ENCODE measurements around the gene DDX10.

Gene DDX10

DNA sequence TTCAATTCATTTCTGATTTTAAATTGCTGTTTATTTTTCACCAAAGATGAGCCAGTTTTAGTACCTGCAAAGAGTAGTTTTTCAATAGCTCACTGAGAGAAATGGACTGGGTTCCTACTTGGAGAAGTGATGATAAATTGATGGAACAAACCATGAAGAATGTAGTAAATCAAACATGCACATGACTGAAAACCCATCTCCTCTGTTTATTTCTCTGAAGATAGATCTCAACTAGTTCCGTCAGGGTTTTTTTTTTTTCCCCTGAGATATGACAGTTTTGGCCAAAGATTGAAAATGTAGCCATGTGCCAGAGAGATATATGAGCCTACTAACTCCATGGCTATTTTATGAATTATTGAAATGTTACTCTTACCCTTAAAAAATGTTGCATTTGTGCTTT, 239.6 kb downstream of the DDX10 start:
- Histone ChIP-seq H3K9me3 (replicated peaks in 1 of 2; ENCODE audit: control insufficient read depth in 2 of 2, insufficient read depth in 1 of 2, low read depth in 1 of 2, low read length in 2 of 2) (no peaks in the 10 kb centered on the region), H2AK5ac (ENCODE audit: low read depth, low read length) (no peak overlapping the region), H3K4me1 (ENCODE audit: control insufficient read depth in 2 of 2, insufficient read depth in 1 of 2, low read depth in 1 of 2, low read length in 2 of 2) (peaks cover 5 to 15% of the 10 kb centered on the region in 2 donors), H2BK5ac (ENCODE audit: low read length) (no peak overlapping the region), H3K4ac (ENCODE audit: low read length) (no peak overlapping the region), H4K91ac (ENCODE audit: low read depth, low read length, poor library complexity) (no peak overlapping the region), H3K79me1 (ENCODE audit: low read depth, low read length) (no peaks in the 10 kb centered on the region), H3K27me3 (ENCODE audit: control insufficient read depth in 3 of 3, insufficient read depth in 3 of 3, low read depth in 1 of 3, low read length in 3 of 3) (no peaks in the 10 kb centered on the region), H3K27ac (replicated peaks; ENCODE audit: low read length) (no peak overlapping the region), H2BK12ac (ENCODE audit: low read length) (no peak overlapping the region), H2BK120ac (ENCODE audit: low read depth, low read length) (no peak overlapping the region), H3K23ac (ENCODE audit: low read depth, low read length, poor library complexity) (no peak overlapping the region), H3K36me3 (replicated peaks in 1 of 2; ENCODE audit: control insufficient read depth in 2 of 2, insufficient read depth in 2 of 2, low read length in 2 of 2) (no peaks in the 10 kb centered on the region), H3K4me3 (ENCODE audit: low read length in 2 of 2) (no peak overlapping the region), H4K8ac (ENCODE audit: low read depth, low read length) (no peak overlapping the region), H3K18ac (ENCODE audit: low read length) (no peak overlapping the region), H3K14ac (ENCODE audit: low read length) (no peak overlapping the region), H3K9ac (ENCODE audit: low read depth, low read length, poor library complexity) (no peak overlapping the region), H2AFZ (ENCODE audit: low read length) (no peak overlapping the region), H3K4me2 (ENCODE audit: insufficient read depth, low read length, poor library complexity, severe bottlenecking) (no peak overlapping the region), H2BK15ac (ENCODE audit: low read length) (no peak overlapping the region)
- WGBS, 2 donors (ENCODE audit: extremely low coverage in 2 of 2, insufficient read length in 2 of 2, insufficient replicate concordance in 1 of 2): no CpG with 5 or more reads among the region's 1 CpG
- DNase-seq (ENCODE audit: low spot score): no peak

DNA sequence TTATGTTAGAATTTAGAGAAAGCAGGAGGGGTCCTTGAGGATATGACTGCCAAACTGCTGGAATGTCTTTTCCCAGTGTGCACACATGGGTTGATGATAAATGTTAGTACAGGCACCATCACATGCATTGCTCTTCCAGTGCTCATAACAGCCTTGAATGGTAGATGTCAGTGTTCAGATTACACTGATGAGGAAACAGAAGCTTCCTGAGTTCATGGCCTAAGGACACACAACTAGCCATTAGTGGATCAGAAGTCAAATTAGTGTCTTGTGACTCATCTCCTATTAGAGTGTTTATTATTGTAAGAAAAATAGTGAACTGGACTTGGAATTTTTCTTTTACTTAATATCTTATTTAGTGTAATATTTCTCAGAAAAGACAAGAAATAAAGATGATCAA, 241.5 kb downstream of the DDX10 start:
- H3K4ac ChIP-seq (ENCODE audit: low read length): no peak overlapping the region
- H3K9ac ChIP-seq (ENCODE audit: low read depth, low read length, poor library complexity): no peak overlapping the region
- no peak overlapping the region for H3K4me2 ChIP-seq (ENCODE audit: insufficient read depth, low read length, poor library complexity, severe bottlenecking)
- no peaks in the 10 kb centered on the region for H3K27me3 ChIP-seq (ENCODE audit: control insufficient read depth in 3 of 3, insufficient read depth in 3 of 3, low read depth in 1 of 3, low read length in 3 of 3)
- H3K4me1 ChIP-seq (ENCODE audit: control insufficient read depth in 2 of 2, insufficient read depth in 1 of 2, low read depth in 1 of 2, low read length in 2 of 2): peaks cover 8 to 15% of the 10 kb centered on the region in 2 donors
- no peak overlapping the region for H2AK5ac ChIP-seq (ENCODE audit: low read depth, low read length)
- H3K14ac ChIP-seq (ENCODE audit: low read length): no peak overlapping the region
- no peak overlapping the region for H2BK5ac ChIP-seq (ENCODE audit: low read length)
- no peaks in the 10 kb centered on the region for H3K9me3 ChIP-seq (replicated peaks in 1 of 2; ENCODE audit: control insufficient read depth in 2 of 2, insufficient read depth in 1 of 2, low read depth in 1 of 2, low read length in 2 of 2)
- H2AFZ ChIP-seq (ENCODE audit: low read length): no peak overlapping the region
- H4K91ac ChIP-seq (ENCODE audit: low read depth, low read length, poor library complexity): no peak overlapping the region
- H3K4me3 ChIP-seq (ENCODE audit: low read length in 2 of 2): no peak overlapping the region
- no peak overlapping the region for H4K8ac ChIP-seq (ENCODE audit: low read depth, low read length)
- H2BK12ac ChIP-seq (ENCODE audit: low read length): no peak overlapping the region
- no peak overlapping the region for H3K27ac ChIP-seq (replicated peaks; ENCODE audit: low read length)
- H3K36me3 ChIP-seq (replicated peaks in 1 of 2; ENCODE audit: control insufficient read depth in 2 of 2, insufficient read depth in 2 of 2, low read length in 2 of 2): no peaks in the 10 kb centered on the region
- H3K18ac ChIP-seq (ENCODE audit: low read length): no peak overlapping the region
- H3K23ac ChIP-seq (ENCODE audit: low read depth, low read length, poor library complexity): no peak overlapping the region
- H2BK15ac ChIP-seq (ENCODE audit: low read length): no peak overlapping the region
- H2BK120ac ChIP-seq (ENCODE audit: low read depth, low read length): no peak overlapping the region
- no peak for DNase-seq (ENCODE audit: low spot score)
- no peaks in the 10 kb centered on the region for H3K79me1 ChIP-seq (ENCODE audit: low read depth, low read length)

DNA sequence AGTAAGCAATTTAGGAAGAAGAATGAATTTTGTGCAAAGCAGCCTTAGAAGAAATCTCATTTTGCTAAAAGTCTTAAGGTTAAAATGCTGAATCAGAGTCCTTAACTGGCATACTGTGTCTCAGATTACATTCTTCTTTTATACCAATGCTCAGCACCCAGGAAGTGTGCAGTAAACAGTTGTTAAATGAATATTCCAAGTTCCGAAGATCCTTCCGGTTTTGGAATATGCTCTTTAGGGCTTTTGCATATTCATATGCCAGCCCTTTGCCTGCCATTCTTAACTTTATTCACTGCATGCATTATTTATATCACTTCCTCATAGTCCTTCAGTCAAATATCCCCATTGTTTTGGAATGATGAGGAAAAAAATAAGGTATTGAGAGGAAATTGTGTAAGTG, 242.0 kb downstream of the DDX10 start:
- H4K8ac ChIP-seq (ENCODE audit: low read depth, low read length): no peak overlapping the region
- H3K18ac ChIP-seq (ENCODE audit: low read length): no peak overlapping the region
- H3K36me3 ChIP-seq (replicated peaks in 1 of 2; ENCODE audit: control insufficient read depth in 2 of 2, insufficient read depth in 2 of 2, low read length in 2 of 2): no peaks in the 10 kb centered on the region
- no peak overlapping the region for H3K23ac ChIP-seq (ENCODE audit: low read depth, low read length, poor library complexity)
- no CpG with 5 or more reads among the region's 2 CpGs for WGBS, 2 donors (ENCODE audit: extremely low coverage in 2 of 2, insufficient read length in 2 of 2, insufficient replicate concordance in 1 of 2)
- no peak overlapping the region for H4K91ac ChIP-seq (ENCODE audit: low read depth, low read length, poor library complexity)
- no peak for DNase-seq (ENCODE audit: low spot score)
- no peak overlapping the region for H2AK5ac ChIP-seq (ENCODE audit: low read depth, low read length)
- H2BK15ac ChIP-seq (ENCODE audit: low read length): no peak overlapping the region
- H3K27me3 ChIP-seq (ENCODE audit: control insufficient read depth in 3 of 3, insufficient read depth in 3 of 3, low read depth in 1 of 3, low read length in 3 of 3): no peaks in the 10 kb centered on the region
- no peak overlapping the region for H3K27ac ChIP-seq (replicated peaks; ENCODE audit: low read length)
- H2BK5ac ChIP-seq (ENCODE audit: low read length): no peak overlapping the region
- H2AFZ ChIP-seq (ENCODE audit: low read length): no peak overlapping the region
- no peak overlapping the region for H3K9ac ChIP-seq (ENCODE audit: low read depth, low read length, poor library complexity)
- H3K4ac ChIP-seq (ENCODE audit: low read length): no peak overlapping the region
- H2BK12ac ChIP-seq (ENCODE audit: low read length): no peak overlapping the region
- no peaks in the 10 kb centered on the region for H3K9me3 ChIP-seq (replicated peaks in 1 of 2; ENCODE audit: control insufficient read depth in 2 of 2, insufficient read depth in 1 of 2, low read depth in 1 of 2, low read length in 2 of 2)
- no peak overlapping the region for H2BK120ac ChIP-seq (ENCODE audit: low read depth, low read length)
- H3K14ac ChIP-seq (ENCODE audit: low read length): no peak overlapping the region
- H3K4me2 ChIP-seq (ENCODE audit: insufficient read depth, low read length, poor library complexity, severe bottlenecking): no peak overlapping the region
- peaks cover 8 to 14% of the 10 kb centered on the region in 2 donors for H3K4me1 ChIP-seq (ENCODE audit: control insufficient read depth in 2 of 2, insufficient read depth in 1 of 2, low read depth in 1 of 2, low read length in 2 of 2)
- H3K79me1 ChIP-seq (ENCODE audit: low read depth, low read length): no peaks in the 10 kb centered on the region
- no peak overlapping the region for H3K4me3 ChIP-seq (ENCODE audit: low read length in 2 of 2)

GRCh38 chr11:108909041-108909440, 244.2 kb downstream of the DDX10 start:
- H4K8ac ChIP-seq (ENCODE audit: low read depth, low read length): no peak overlapping the region
- no peaks in the 10 kb centered on the region for H3K27me3 ChIP-seq (ENCODE audit: control insufficient read depth in 3 of 3, insufficient read depth in 3 of 3, low read depth in 1 of 3, low read length in 3 of 3)
- H3K27ac ChIP-seq (replicated peaks; ENCODE audit: low read length): no peak overlapping the region
- no peak overlapping the region for H4K91ac ChIP-seq (ENCODE audit: low read depth, low read length, poor library complexity)
- no peak overlapping the region for H3K4ac ChIP-seq (ENCODE audit: low read length)
- no peak overlapping the region for H2BK12ac ChIP-seq (ENCODE audit: low read length)
- H3K4me2 ChIP-seq (ENCODE audit: insufficient read depth, low read length, poor library complexity, severe bottlenecking): no peak overlapping the region
- no peak overlapping the region for H2BK5ac ChIP-seq (ENCODE audit: low read length)
- H2AK5ac ChIP-seq (ENCODE audit: low read depth, low read length): no peak overlapping the region
- H3K36me3 ChIP-seq (replicated peaks in 1 of 2; ENCODE audit: control insufficient read depth in 2 of 2, insufficient read depth in 2 of 2, low read length in 2 of 2): no peaks in the 10 kb centered on the region
- H3K9me3 ChIP-seq (replicated peaks in 1 of 2; ENCODE audit: control insufficient read depth in 2 of 2, insufficient read depth in 1 of 2, low read depth in 1 of 2, low read length in 2 of 2): no peaks in the 10 kb centered on the region
- H3K23ac ChIP-seq (ENCODE audit: low read depth, low read length, poor library complexity): no peak overlapping the region
- DNase-seq (ENCODE audit: low spot score): no peak
- H3K79me1 ChIP-seq (ENCODE audit: low read depth, low read length): no peaks in the 10 kb centered on the region
- H3K18ac ChIP-seq (ENCODE audit: low read length): no peak overlapping the region
- H2BK120ac ChIP-seq (ENCODE audit: low read depth, low read length): no peak overlapping the region
- no peak overlapping the region for H2BK15ac ChIP-seq (ENCODE audit: low read length)
- H3K4me3 ChIP-seq (ENCODE audit: low read length in 2 of 2): no peak overlapping the region
- peaks cover 3 to 13% of the 10 kb centered on the region in 2 donors for H3K4me1 ChIP-seq (ENCODE audit: control insufficient read depth in 2 of 2, insufficient read depth in 1 of 2, low read depth in 1 of 2, low read length in 2 of 2)
- no CpG with 5 or more reads among the region's 5 CpGs for WGBS, 2 donors (ENCODE audit: extremely low coverage in 2 of 2, insufficient read length in 2 of 2, insufficient replicate concordance in 1 of 2)
- no peak overlapping the region for H2AFZ ChIP-seq (ENCODE audit: low read length)
- no peak overlapping the region for H3K14ac ChIP-seq (ENCODE audit: low read length)
- no peak overlapping the region for H3K9ac ChIP-seq (ENCODE audit: low read depth, low read length, poor library complexity)

All from neuronal stem cell (in vitro differentiated cells).